ENCODE results near the gene TMEM132C.
"Not testable (repeated sequence)": the region's sequence is repeated elsewhere in the genome, so short reads cannot be mapped to it uniquely, and the experiment has no call there.

TMEM132C gene

GRCh38 chr12:128483526-128484255 lies 216.7 kb downstream of the TMEM132C start:
- no peak for DNase-seq (ENCODE audit: low spot score)

GRCh38 chr12:128497376-128497775 lies 230.4 kb downstream of the TMEM132C start:
- DNase-seq (ENCODE audit: low spot score), result not testable (repeated sequence)

GRCh38 chr12:128507470-128507869 lies 240.5 kb downstream of the TMEM132C start:
- DNase-seq (ENCODE audit: low spot score), result no peak

- no peak for DNase-seq (ENCODE audit: low spot score)
Observed at GRCh38 chr12:128509170-128509569, 242.2 kb downstream of the TMEM132C start.

GRCh38 chr12:128510511-128510910 lies 243.5 kb downstream of the TMEM132C start:
- DNase-seq (ENCODE audit: low spot score), result no peak

- no peak for DNase-seq (ENCODE audit: low spot score)
Observed at GRCh38 chr12:128513331-128513730, 246.4 kb downstream of the TMEM132C start.

GRCh38 chr12:128513831-128514230 lies 246.9 kb downstream of the TMEM132C start:
- no peak for DNase-seq (ENCODE audit: low spot score)

GRCh38 chr12:128518644-128519043 lies 251.7 kb downstream of the TMEM132C start:
- DNase-seq (ENCODE audit: low spot score), result no peak

- no peak for DNase-seq (ENCODE audit: low spot score)
Observed at GRCh38 chr12:128519426-128519825, 252.5 kb downstream of the TMEM132C start.

GRCh38 chr12:128521981-128522380 lies 255.0 kb downstream of the TMEM132C start:
- DNase-seq (ENCODE audit: low spot score), result no peak

GRCh38 chr12:128524439-128524838 lies 257.5 kb downstream of the TMEM132C start:
- DNase-seq (ENCODE audit: low spot score), result no peak

- no peak for DNase-seq (ENCODE audit: low spot score)
Observed at GRCh38 chr12:128531170-128531569, 264.2 kb downstream of the TMEM132C start.

- no peak for DNase-seq (ENCODE audit: low spot score)
Observed at GRCh38 chr12:128534906-128535305, 267.9 kb downstream of the TMEM132C start.

- no peak for DNase-seq (ENCODE audit: low spot score)
Observed at GRCh38 chr12:128536810-128537209, 269.8 kb downstream of the TMEM132C start.

- DNase-seq (ENCODE audit: low spot score), result no peak
Observed at GRCh38 chr12:128537668-128538067, 270.7 kb downstream of the TMEM132C start.

GRCh38 chr12:128542844-128543243 lies 275.9 kb downstream of the TMEM132C start:
- no peak for DNase-seq (ENCODE audit: low spot score)

- no peak for DNase-seq (ENCODE audit: low spot score)
Observed at GRCh38 chr12:128543460-128543859, 276.5 kb downstream of the TMEM132C start.

- no peak for DNase-seq (ENCODE audit: low spot score)
Observed at GRCh38 chr12:128543971-128544370, 277.0 kb downstream of the TMEM132C start.

- no peak for DNase-seq (ENCODE audit: low spot score)
Observed at GRCh38 chr12:128548949-128549348, 282.0 kb downstream of the TMEM132C start.

GRCh38 chr12:128549601-128550218 lies 282.7 kb downstream of the TMEM132C start:
- no peak for DNase-seq (ENCODE audit: low spot score)

GRCh38 chr12:128551266-128551665 lies 284.3 kb downstream of the TMEM132C start:
- DNase-seq (ENCODE audit: low spot score), result no peak

GRCh38 chr12:128554546-128555304 lies 287.8 kb downstream of the TMEM132C start:
- no peak for DNase-seq (ENCODE audit: low spot score)

GRCh38 chr12:128557231-128557630 lies 290.3 kb downstream of the TMEM132C start:
- no peak for DNase-seq (ENCODE audit: low spot score)
